Mammary epithelial cell (primary cell): ENCODE measurements around the gene COL19A1.

Experiments used
- CTCF ChIP-seq, 2 donors: IDR thresholded peaks in 1 of 2; conservative IDR thresholded peaks in 1 of 2; 2 replicates each; pipeline ENCODE4 v1.5.1; 2011 to 2012; ENCODE audit warnings: inconsistent platforms in 2 of 2, low read length in 2 of 2, mild to moderate bottlenecking in 2 of 2, control low read depth in 1 of 2, low read depth in 1 of 2; ENCODE audit not compliant: insufficient read depth in 1 of 2; ENCODE audit errors: extremely low read depth in 1 of 2
- EZH2 ChIP-seq: IDR thresholded peaks from 2 replicates; pipeline ENCODE4 v1.6.1; 2012; ENCODE audit warnings: low read length, inconsistent platforms, borderline replicate concordance

- TF ChIP-seq CTCF (conservative IDR thresholded peaks at IDR 0.05 in 1 of 2, IDR thresholded peaks at IDR 0.05 in 1 of 2; ENCODE audit: extremely low read depth in 1 of 2, insufficient read depth in 1 of 2, low read depth in 1 of 2, low read length in 2 of 2) (no peak), EZH2 (no peak)
These were observed 305.9 kb downstream of the COL19A1 start for GRCh38 chr6:70172252-70172651.
